Neural crest cell (in vitro differentiated cells): ENCODE results near the gene DUSP15. TPM values are rescaled to one million over a fixed set of nuclear protein-coding genes. Genes with fewer than 3 reads are reported as not detected.
A peak's percentile ranks its signal among the peaks of the same experiment; 100 is the strongest.
"Not testable (repeated sequence)": the region's sequence is repeated elsewhere in the genome, so short reads cannot be mapped to it uniquely, and the experiment has no call there.

ENCODE experiments used
- DNase-seq: peaks from one replicate; pipeline ENCODE4 v3.0.0; 2021; ENCODE audit warnings: low read depth, mixed read lengths, low spot score
- H3K27ac Mint-ChIP-seq: one replicate; pipeline ENCODE4 v1.8.0; 2021; ENCODE audit warnings: mild to moderate bottlenecking, mixed read lengths; ENCODE audit not compliant: unreplicated experiment
- H3K27me3 Mint-ChIP-seq: 2 replicates; pipeline ENCODE4 v1.8.0; 2021; ENCODE audit warnings: low read depth, mild to moderate bottlenecking, mixed read lengths
- H3K36me3 Mint-ChIP-seq: 2 replicates; pipeline ENCODE4 v1.8.0; 2021; ENCODE audit warnings: low read depth, mild to moderate bottlenecking, mixed read lengths
- H3K4me1 Mint-ChIP-seq: 2 replicates; pipeline ENCODE4 v1.8.0; 2021; ENCODE audit warnings: mixed read lengths
- H3K4me3 Mint-ChIP-seq: one replicate; pipeline ENCODE4 v1.8.0; 2021; ENCODE audit warnings: mild to moderate bottlenecking, mixed read lengths
- H3K9me3 Mint-ChIP-seq: 2 replicates; pipeline ENCODE4 v1.8.0; 2021; ENCODE audit warnings: mixed read lengths
- CTCF ChIP-seq: fragments of 200-600 bp; sonication (generic); conservative IDR thresholded peaks from 2 replicates; pipeline ENCODE4 v1.5.0; 2021; ENCODE audit warnings: antibody characterized with exemption, mild to moderate bottlenecking
- total RNA-seq: library from RNA; stranded (reverse); gene quantifications from 2 replicates; pipeline ENCODE4 v1.2.1, GENCODE V29; 2021

DUSP15 gene
- total RNA-seq, 1 donor from 2014 or later: 13.5 TPM

- Mint-ChIP-seq H3K27ac (peak within 1 kb of the TSS; percentile 27), H3K4me1 (no peaks in the 10 kb centered on the region), H3K36me3 (no peaks in the 10 kb centered on the region), H3K9me3 (no peaks in the 10 kb centered on the region), H3K4me3 (no peak within 1 kb of the TSS), H3K27me3 (peaks cover 2% of the 10 kb centered on the region)
- no peak for DNase-seq
- TF ChIP-seq CTCF: no peak
Observed at GRCh38 chr20:31819083-31819784, 51.1 kb downstream of the DUSP15 start, which contains the start of gene MYLK2. Gene MYLK2 (plus strand): TSS chr20:31819356. CDS start chr20:31819581, 225 bp downstream.

DNA sequence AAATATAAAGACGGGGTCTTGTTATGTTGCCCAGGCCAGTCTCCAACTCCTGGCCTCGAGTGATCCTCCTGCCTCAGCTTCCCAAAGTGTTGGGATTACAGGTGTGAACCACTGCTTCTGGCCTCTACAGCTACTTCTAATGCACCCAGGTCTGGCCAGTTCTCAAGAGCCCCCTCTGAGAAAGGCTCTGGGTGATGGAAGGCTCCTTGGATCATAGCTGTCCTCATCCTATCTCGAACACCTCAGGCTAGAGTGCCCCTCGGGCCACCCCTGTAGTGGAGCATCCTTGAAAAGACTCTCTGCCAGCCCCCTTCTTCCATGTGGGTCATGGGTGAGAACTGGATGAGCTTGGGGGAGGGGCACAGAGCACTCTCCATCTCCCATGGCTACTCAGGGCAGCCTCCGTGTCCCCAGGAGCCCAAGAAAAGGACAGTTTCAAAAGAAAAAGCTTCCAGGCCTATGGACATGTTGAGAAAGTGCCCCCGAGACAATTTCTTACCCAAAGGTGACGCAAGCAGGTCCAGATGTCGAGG, 51.9 kb downstream of the DUSP15 start:
- peaks cover 2% of the 10 kb centered on the region for H3K27me3 Mint-ChIP-seq
- H3K36me3 Mint-ChIP-seq: no peaks in the 10 kb centered on the region
- no peak for TF ChIP-seq CTCF
- DNase-seq: no peak
- no peaks in the 10 kb centered on the region for H3K4me1 Mint-ChIP-seq
- H3K9me3 Mint-ChIP-seq: no peaks in the 10 kb centered on the region
- no peak overlapping the region for H3K4me3 Mint-ChIP-seq
- peak overlapping the region; percentile 27 for H3K27ac Mint-ChIP-seq

DNA sequence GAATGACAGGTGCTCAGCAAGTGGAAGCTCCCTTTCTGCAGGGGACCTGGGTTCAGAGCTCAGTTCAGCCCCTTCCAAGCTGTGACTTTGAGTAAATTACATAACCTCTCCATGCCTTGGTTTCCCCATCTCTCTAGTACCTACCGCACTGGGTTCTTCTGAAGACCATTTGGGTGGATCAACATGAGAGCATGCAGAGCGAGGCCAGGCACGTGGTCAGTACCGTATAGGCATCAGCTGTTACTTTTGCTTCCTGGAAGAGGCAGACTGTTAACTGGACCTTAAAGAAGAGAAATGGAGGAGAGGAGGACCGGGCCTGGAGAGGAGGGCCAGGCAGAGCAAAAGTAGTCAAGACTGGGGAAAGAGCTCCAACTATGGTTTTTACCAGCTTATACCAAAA, 52.9 kb downstream of the DUSP15 start:
- peaks cover 2% of the 10 kb centered on the region for H3K27me3 Mint-ChIP-seq
- no peaks in the 10 kb centered on the region for H3K9me3 Mint-ChIP-seq
- no peaks in the 10 kb centered on the region for H3K36me3 Mint-ChIP-seq
- H3K27ac Mint-ChIP-seq: no peak overlapping the region
- no peak for DNase-seq
- H3K4me3 Mint-ChIP-seq: no peak overlapping the region
- no peak for TF ChIP-seq CTCF
- H3K4me1 Mint-ChIP-seq: peaks cover 7% of the 10 kb centered on the region

- H3K27me3 Mint-ChIP-seq: no peaks in the 10 kb centered on the region
- H3K4me3 Mint-ChIP-seq: no peak overlapping the region
- no peak for TF ChIP-seq CTCF
- H3K4me1 Mint-ChIP-seq: peaks cover 14% of the 10 kb centered on the region
- no peak for DNase-seq
- H3K27ac Mint-ChIP-seq: no peak overlapping the region
- H3K9me3 Mint-ChIP-seq: no peaks in the 10 kb centered on the region
- H3K36me3 Mint-ChIP-seq: no peaks in the 10 kb centered on the region
Observed at GRCh38 chr20:31816221-31816620, 54.1 kb downstream of the DUSP15 start.

DNA sequence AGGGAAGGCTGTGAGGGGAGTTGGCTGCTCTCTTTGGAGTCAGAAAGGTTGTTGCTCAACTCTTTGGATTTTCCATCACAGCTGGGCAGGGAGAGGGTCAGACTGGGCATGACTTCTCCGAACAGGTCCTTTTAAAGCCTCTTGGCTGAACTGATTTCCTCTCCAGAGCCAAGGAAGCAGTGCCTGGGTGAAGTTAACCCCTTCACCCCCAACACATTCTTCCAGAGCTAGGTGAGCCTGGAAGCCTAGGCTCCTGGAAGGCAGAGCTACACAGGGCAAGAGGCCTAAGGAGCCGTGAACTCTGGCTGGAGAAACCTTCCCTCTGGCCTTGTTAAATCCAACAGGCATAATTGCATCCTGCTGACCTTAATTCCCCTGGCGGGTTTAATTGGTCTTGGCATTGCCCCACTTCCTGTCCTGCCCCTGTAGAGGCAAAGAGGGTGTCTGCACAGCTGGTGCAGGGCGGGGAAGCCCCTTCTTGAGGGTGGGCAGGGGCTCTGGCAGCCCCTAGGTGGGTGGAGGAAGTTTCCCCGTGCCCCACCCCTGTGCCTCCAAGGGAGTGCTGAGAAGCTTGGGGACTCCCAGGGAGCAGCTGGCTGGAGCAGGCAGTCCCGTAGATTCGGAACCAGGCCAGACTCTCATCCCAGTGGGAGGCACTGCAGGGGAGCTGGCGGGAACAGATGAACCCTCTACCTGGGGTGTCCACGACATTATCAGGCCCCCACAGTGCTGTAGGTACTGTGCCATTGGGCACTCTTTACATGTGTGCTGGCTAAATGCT, 54.7 kb downstream of the DUSP15 start:
- no peak overlapping the region for H3K4me3 Mint-ChIP-seq
- no peak for DNase-seq
- H3K27ac Mint-ChIP-seq: no peak overlapping the region
- peaks cover 14% of the 10 kb centered on the region for H3K4me1 Mint-ChIP-seq
- H3K36me3 Mint-ChIP-seq: no peaks in the 10 kb centered on the region
- no peak for TF ChIP-seq CTCF
- no peaks in the 10 kb centered on the region for H3K27me3 Mint-ChIP-seq
- H3K9me3 Mint-ChIP-seq: no peaks in the 10 kb centered on the region

GRCh38 chr20:31814142-31814541, 56.2 kb downstream of the DUSP15 start:
- H3K36me3 Mint-ChIP-seq, DNase-seq, H3K4me3 Mint-ChIP-seq, H3K9me3 Mint-ChIP-seq, H3K27ac Mint-ChIP-seq, H3K27me3 Mint-ChIP-seq: not testable (repeated sequence)
- peaks cover 20% of the 10 kb centered on the region for H3K4me1 Mint-ChIP-seq
